ENCODE data around the gene PLPP1.

The PLPP1 gene

GRCh38 chr5:55534436-55535198, at the start of gene PLPP1:
TSS of gene PLPP1 (minus strand) at chr5:55534964. CDS start at chr5:55534629, 335 bp downstream.
- peak; percentile 75 to 82 for DNase-seq

DNA sequence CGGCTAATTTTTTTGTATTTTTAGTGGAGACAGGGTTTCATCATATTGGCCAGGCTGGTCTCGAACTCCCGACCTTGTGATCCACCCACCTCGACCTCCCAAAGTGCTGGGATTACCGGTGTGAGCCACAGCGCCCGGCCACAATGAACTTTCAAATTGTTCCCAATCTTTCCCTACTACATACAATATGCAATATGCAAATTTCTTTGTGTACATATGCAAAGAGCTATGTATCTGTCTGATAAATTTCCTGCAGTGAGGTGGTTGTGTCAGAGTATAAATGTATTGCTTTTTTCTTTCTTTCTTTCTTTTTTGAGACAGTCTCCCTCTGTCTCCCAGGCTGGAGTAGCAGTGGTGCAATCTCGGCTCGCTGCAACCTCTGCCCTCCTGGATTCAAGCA, 48.8 kb upstream of the PLPP1 start:
- no peak for DNase-seq

DNA sequence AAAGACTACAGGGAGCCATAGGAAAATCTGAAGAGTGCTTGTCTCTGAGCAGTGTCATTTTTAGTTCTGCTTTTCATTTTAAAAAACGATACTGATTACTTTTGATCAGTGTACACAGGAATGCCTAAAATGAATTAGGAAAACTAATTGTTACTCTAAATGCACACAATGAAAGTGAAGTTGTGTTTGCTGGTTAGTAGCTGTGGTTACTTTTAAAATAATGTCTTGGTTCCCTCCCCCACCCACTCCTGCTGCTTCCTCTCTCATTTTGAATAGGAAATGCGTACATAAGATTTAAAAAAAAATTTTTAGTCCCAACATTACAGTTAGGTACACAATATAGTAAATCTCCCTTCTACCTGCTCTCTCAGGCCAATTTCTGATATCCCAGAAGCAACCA, 47.5 kb upstream of the PLPP1 start:
- DNase-seq, result peak in 1 of 2 donors; percentile 25

- no peak for DNase-seq
These were observed 45.3 kb upstream of the PLPP1 start for GRCh38 chr5:55580042-55580441.

DNA sequence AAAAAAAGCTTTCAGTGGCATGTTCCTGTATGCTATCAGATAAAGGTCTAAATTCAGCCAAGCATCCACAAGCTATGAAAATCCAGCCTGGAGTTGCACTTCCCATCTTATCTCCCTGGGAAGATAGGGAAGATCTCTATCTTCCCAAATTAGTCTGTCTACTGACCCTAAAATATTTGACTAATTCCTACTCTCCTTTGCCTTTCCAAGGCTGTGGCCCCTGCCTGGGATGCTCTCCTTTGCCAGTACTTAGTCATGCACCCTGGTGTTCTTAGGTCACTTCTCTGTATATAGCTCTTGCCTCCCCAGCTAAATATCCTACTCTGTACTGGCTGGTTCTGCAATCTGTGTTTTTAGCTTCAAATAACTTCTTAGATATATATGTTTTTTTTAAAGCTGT, 44.0 kb upstream of the PLPP1 start:
- DNase-seq, result no peak

DNA sequence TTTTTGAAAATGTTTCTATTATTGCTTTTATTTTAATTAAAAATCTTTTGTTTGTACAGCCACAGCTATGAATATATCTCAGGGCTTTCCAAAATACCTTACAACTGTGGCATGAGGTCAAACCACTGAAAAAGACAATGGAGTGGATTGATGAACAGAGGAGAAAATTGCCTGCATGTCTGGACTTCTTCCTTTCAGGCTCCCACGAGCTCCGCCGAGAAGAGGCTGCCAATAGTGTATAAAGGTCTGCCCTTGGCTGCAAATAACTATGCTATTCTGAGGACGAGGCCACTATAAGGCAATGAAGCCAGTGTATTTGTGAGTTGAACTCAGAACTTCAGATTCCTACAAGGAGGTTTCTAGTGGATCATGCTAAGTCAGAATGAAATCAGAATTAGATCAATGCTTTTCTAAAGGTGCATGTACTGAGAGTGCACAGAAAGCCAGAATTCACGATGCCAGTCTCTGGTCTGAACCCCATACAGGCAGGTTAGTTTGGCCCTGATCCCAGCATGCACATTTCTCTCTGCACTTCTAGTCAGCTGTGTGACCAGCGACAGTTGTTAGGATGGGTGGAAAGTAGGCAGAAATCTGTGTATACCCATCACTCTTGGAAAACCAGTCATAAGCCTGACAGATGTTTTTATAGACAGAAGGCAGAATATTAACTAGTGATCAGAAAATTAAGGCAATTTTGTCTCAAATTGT, 42.7 kb upstream of the PLPP1 start:
- no peak for DNase-seq

- no peak for DNase-seq
These were observed 41.9 kb upstream of the PLPP1 start for GRCh38 chr5:55576661-55577060.

DNA sequence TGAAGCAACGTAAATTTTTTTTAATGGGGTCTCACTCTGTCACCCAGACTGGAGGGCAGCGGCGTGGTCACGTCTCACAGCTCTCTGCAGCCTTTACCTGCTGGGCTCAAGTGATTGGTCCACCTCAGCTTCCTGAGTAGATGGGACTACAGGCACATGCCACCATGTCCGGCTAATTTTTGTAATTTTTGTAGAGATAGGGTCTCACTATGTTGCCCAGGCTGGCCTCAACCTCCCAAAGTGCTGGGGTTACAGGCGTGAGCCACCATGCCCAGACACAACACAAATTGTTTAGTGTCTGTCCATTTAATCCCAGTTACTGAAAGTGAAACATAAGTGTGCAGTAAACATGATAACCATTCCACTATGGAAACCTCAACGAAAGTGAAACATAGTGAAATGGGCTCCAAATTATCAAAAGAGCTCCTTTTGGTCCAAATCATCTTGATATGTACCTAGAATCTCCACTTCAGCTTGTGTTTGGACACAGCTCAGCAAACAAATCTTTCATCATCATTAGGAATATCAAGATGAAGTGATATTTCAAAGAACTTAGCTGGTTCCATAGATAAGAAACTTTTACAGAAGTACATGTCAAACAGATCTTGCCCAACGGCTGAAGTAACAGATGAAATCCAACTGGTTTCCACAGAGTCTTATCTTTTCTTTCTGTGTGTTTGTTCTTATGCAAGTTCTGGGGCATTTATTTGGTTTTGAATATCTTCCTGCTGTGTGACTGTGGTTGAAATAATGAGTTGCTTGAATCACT, 41.2 kb upstream of the PLPP1 start:
- DNase-seq, result peak; percentile 24 to 33

- DNase-seq, result no peak
These were observed 37.8 kb upstream of the PLPP1 start for GRCh38 chr5:55572600-55572999.

DNA sequence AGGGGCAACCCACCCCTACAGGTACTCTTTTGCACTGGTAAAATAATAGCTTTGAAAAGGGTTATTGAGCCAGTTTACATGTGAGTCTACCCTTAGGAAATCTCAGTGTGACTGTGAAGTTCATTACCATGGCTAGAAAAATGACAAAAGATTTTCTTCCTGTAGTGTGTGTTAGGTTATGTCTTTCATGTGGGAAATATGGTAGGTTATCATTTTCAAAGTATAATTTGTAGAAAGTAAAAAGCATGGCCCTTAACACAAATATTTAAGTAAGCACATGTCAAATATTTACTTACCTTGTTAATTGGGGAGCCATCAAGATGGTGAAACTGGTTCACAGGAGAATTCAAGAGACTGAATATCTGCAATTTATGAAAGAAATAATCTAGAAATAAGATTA, 37.3 kb upstream of the PLPP1 start:
- no peak for DNase-seq

- no peak for DNase-seq
These were observed 35.8 kb upstream of the PLPP1 start for GRCh38 chr5:55570570-55570969.

DNA sequence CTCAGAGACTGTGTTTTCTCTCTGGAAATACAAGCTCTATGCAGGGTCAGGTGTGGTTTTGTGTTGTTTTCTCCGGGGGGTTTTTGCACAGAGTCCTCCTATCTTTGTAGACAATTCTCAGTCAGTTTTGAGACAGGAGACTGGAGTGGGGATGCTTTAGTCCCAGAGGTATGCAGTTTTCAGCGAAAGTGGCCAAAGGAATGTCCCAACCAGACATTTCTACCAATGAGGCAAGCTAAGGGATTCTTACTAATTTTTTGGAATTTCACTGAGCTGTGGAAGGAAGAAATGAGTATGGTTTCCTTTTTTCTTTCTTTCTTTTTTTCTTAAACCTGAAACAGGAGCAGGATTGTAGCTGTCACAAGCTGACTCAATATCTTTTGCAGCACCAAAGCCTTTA, 35.3 kb upstream of the PLPP1 start:
- DNase-seq, result no peak

DNA sequence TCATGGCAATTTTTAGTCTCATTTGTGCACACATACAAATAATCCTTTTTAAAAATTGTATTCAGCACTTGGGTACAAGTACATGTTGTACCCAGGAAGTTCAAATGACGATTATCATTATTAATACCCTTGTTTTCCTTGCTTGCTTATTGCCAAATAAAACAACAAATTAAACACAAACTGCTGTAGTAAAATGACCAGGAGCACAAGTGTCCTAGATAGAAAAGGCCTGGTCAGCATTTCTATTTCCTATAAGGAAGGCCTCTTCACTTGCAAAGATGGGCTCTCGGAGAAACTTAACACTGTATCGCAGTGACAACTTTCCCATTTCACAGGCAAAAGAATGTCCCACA, 34.7 kb upstream of the PLPP1 start:
- no peak for DNase-seq

GRCh38 chr5:55568654-55569512, 34.1 kb upstream of the PLPP1 start:
- no peak for DNase-seq

- DNase-seq, result no peak
These were observed 30.0 kb upstream of the PLPP1 start for GRCh38 chr5:55564721-55565120.

DNA sequence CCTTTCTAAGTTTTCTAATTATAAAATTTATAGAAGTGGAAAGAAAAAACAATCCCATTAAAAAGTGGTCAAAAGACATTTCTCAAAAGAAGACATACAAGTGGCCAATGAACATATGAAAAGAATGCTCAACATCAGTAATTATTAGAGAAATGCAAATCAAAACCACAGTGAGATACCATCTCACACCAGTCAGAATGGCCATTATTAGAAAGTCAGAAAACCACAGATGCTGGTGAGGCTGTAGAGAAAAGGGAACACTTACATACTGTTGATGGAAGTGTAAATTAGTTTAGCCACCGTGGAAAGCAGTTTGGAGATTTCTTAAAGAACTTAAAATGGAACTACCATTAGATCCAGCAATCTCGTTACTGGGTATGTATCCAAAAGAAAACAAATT, 23.7 kb upstream of the PLPP1 start:
- no peak for DNase-seq

- DNase-seq, result no peak
These were observed 22.4 kb upstream of the PLPP1 start for GRCh38 chr5:55557123-55557522.

GRCh38 chr5:55554585-55555202, 19.9 kb upstream of the PLPP1 start:
- no peak for DNase-seq

DNA sequence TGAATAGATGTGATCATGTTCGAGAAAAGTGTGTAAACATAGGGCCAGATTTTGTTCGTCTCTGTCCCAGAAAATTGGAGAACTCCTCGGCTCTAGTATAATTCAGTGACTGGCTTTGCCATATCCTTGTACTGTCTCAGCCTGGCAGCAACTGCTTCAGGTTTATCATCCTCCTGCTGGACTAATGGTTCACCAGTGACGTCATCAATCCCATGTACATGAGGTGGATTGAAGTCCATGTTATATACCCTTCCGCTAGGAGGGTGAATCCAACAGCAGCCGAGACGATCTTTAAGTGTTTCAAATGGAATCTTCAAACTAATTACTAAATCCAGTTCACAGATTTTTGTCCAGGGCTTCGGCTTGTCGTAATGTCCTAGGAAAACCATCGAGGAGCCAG, 17.1 kb upstream of the PLPP1 start:
- no peak for DNase-seq

GRCh38 chr5:55551358-55551757, 16.6 kb upstream of the PLPP1 start:
- DNase-seq, result no peak

GRCh38 chr5:55547781-55548180, 13.0 kb upstream of the PLPP1 start:
- DNase-seq, result no peak

DNA sequence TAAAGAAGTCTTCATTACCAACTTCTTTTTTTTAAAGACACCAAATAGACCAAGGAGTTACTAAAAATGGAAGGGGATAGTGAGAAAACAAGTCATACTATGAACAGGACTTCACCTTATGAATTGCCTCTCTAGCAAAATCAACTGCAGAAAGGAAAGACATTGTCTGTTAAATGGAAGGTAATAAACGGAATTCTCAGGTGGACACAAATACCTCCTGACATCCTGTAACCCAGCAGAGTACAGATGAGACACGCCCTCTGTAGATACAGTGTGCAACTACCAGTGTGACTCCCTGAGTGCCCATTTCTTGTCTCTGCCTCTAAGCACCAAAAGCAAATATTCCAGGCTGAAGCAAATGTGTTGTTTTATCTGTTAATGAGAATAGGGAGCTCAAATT, 12.2 kb upstream of the PLPP1 start:
- DNase-seq, result no peak
